Measurements from ENCODE around the gene SMIM1. TPM values are rescaled to one million over a fixed set of nuclear protein-coding genes. Genes with fewer than 3 reads are reported as not detected.

SMIM1 gene
- total and polyA plus RNA-seq, 2 donors (not counting 3 experiments of a cell fraction or from before 2014, with no cell fraction given): 1.4 to 2.9 TPM

GRCh38 chr1:3735688-3736087, 36.9 kb upstream of the SMIM1 start:
- Histone ChIP-seq H3K27me3 (ENCODE audit: control insufficient read depth in 2 of 2, insufficient read depth in 2 of 2, low read length in 2 of 2) (no peaks in the 10 kb centered on the region), H3K9me1 (replicated peaks; ENCODE audit: control insufficient read depth, extremely low read depth, insufficient read depth, low read length) (no peaks in the 10 kb centered on the region), H3K4me2 (ENCODE audit: insufficient read depth, low read length) (no peak overlapping the region), H3K79me2 (ENCODE audit: control insufficient read depth, insufficient read depth, low read length) (no peaks in the 10 kb centered on the region), H3K9ac (replicated peaks; ENCODE audit: extremely low read depth, insufficient read depth, low read length) (no peak overlapping the region), H4K20me1 (replicated peaks; ENCODE audit: control insufficient read depth, extremely low read depth, insufficient read depth, low read length) (no peaks in the 10 kb centered on the region), H3K4me3 (replicated peaks in 1 of 3; ENCODE audit: insufficient read depth in 1 of 3, low read depth in 1 of 3, low read length in 3 of 3) (no peak overlapping the region), H3K9me3 (replicated peaks; ENCODE audit: control insufficient read depth, insufficient read depth, low read length) (no peaks in the 10 kb centered on the region), H3K27ac (ENCODE audit: insufficient read depth, low read depth, low read length) (no peak overlapping the region), H3K36me3 (ENCODE audit: control insufficient read depth in 2 of 2, extremely low read depth in 1 of 2, insufficient read depth in 2 of 2, low read length in 2 of 2) (peaks cover 4 to 12% of the 10 kb centered on the region in 2 experiments), H2AFZ (ENCODE audit: low read depth, low read length) (no peak overlapping the region), H3K4me1 (ENCODE audit: control insufficient read depth, extremely low read depth, insufficient read depth, low read length) (no peaks in the 10 kb centered on the region)
- no peak for TF ChIP-seq CTCF (IDR thresholded peaks at IDR 0.05; ENCODE audit: extremely low read depth in 1 of 2, insufficient read depth in 1 of 2, low read depth in 1 of 2, low read length in 2 of 2)
- no peak for TF ChIP-seq POLR2AphosphoS5 (IDR thresholded peaks at IDR 0.05; ENCODE audit: insufficient read depth, low read depth, low read length)
- TF ChIP-seq EZH2 (IDR thresholded peaks at IDR 0.05; ENCODE audit: borderline replicate concordance, low read depth, low read length, severe bottlenecking): no peak
- TF ChIP-seq MAX (IDR thresholded peaks at IDR 0.05; ENCODE audit: insufficient read depth, insufficient read length): no peak
- TF ChIP-seq MYC (IDR thresholded peaks at IDR 0.05; ENCODE audit: low read depth, low read length): no peak
- no peak for TF ChIP-seq POLR2A (IDR thresholded peaks at IDR 0.05; ENCODE audit: low read depth, low read length)
- no peak for TF ChIP-seq GATA2 (IDR thresholded peaks at IDR 0.05; ENCODE audit: insufficient read depth, insufficient read length, low read depth, low read length)
- no peak for TF ChIP-seq FOS (IDR thresholded peaks at IDR 0.05; ENCODE audit: borderline replicate concordance, insufficient read depth, low read length)
- TF ChIP-seq JUN (IDR thresholded peaks at IDR 0.05; ENCODE audit: borderline replicate concordance, insufficient read depth, insufficient read length, low read depth): no peak
- FAIRE-seq (no peak), DNase-seq (ENCODE audit: low read depth, low spot score) (no peak)
- CTCF ChIA-PET: interaction anchor here (3.5 kb wide), 1 partner anchor 11 kb away, joined by 25 read pairs; no protein-coding TSS in a partner anchor
- dilution Hi-C loops (cut with MboI; ENCODE audit: extremely low pct_ligation_motif_present, low sequenced_read_pairs): no loop called here
- POLR2A ChIA-PET: no interaction called here
- intact Hi-C loops (cut with micrococcal nuclease): no loop called here
- BruUV-seq (replicated peaks): no TSS peak

Measured in endothelial cell of umbilical vein (primary cell).